ENCODE data around the gene DNASE2. TPM values are rescaled to one million over a fixed set of nuclear protein-coding genes. Genes with fewer than 3 reads are reported as not detected.

DNASE2 gene
- total and polyA plus RNA-seq, 3 experiments from 2014 or later: 20.7 to 61.6 (median 22.4) TPM

- Mint-ChIP-seq H3K27ac (no peak overlapping the region), H3K4me1 (peaks cover 6 to 8% (median 8%) of the 10 kb centered on the region in 3 donors), H3K27me3 (peaks cover 0 to 2% of the 10 kb centered on the region in 2 donors), H3K4me3 (no peak overlapping the region), H3K36me3 (peaks cover 9 to 37% (median 11%) of the 10 kb centered on the region in 3 donors), H3K9me3 (no peaks in the 10 kb centered on the region)
- ChIA-PET CTCF (interaction anchor here (1.1 to 2.4 kb wide), 4 partner anchors 11 to 91 kb away, joined by 3 to 7 read pairs (median 4); no protein-coding TSS in a partner anchor), POLR2A (no interaction called here)
- no peak overlapping the region for H3K4me3 ChIP-seq (ENCODE audit: low read length)
- H3K36me3 ChIP-seq (ENCODE audit: insufficient read depth, low read length): peaks cover 14% of the 10 kb centered on the region
- H3K9me3 ChIP-seq (ENCODE audit: low read length): no peaks in the 10 kb centered on the region
- no peaks in the 10 kb centered on the region for H3K27me3 ChIP-seq (ENCODE audit: insufficient read depth, low read length, poor library complexity, severe bottlenecking)
- peak in 1 of 5 donors; percentile 43 for DNase-seq
- no peaks in the 10 kb centered on the region for H3K4me1 ChIP-seq (ENCODE audit: insufficient read depth, low read length)
- H3K27ac ChIP-seq (ENCODE audit: low read depth, low read length): no peak overlapping the region
Measured at GRCh38 chr19:12873891-12874745, 7.1 kb downstream of the DNASE2 start.

GRCh38 chr19:12872941-12873890, 8.0 kb downstream of the DNASE2 start:
- peak; percentile 29 to 75 (median 53) for DNase-seq
- no peak overlapping the region for H3K27ac ChIP-seq (ENCODE audit: low read depth, low read length)
- H3K36me3 ChIP-seq (ENCODE audit: insufficient read depth, low read length): peaks cover 10% of the 10 kb centered on the region
- Mint-ChIP-seq H3K27me3 (peaks cover 0 to 2% of the 10 kb centered on the region in 2 donors), H3K9me3 (no peaks in the 10 kb centered on the region), H3K36me3 (peaks cover 9 to 32% (median 11%) of the 10 kb centered on the region in 3 donors), H3K4me1 (peaks cover 5 to 8% (median 6%) of the 10 kb centered on the region in 3 donors), H3K27ac (peak overlapping the region in 3 of 8 donors; percentile 15 to 54 (median 29)), H3K4me3 (peak overlapping the region in 6 of 7 donors; percentile 23 to 56 (median 48))
- no peaks in the 10 kb centered on the region for H3K4me1 ChIP-seq (ENCODE audit: insufficient read depth, low read length)
- no peak overlapping the region for H3K4me3 ChIP-seq (ENCODE audit: low read length)
- H3K27me3 ChIP-seq (ENCODE audit: insufficient read depth, low read length, poor library complexity, severe bottlenecking): no peaks in the 10 kb centered on the region
- no peaks in the 10 kb centered on the region for H3K9me3 ChIP-seq (ENCODE audit: low read length)
- ChIA-PET POLR2A (no interaction called here), CTCF (interaction anchor here (1.1 to 2.4 kb wide), 4 partner anchors 12 to 106 kb away, joined by 3 to 7 read pairs (median 4); no protein-coding TSS in a partner anchor)

- Histone ChIP-seq H3K27me3 (ENCODE audit: insufficient read depth, low read length, poor library complexity, severe bottlenecking) (no peaks in the 10 kb centered on the region), H3K36me3 (ENCODE audit: insufficient read depth, low read length) (peaks cover 4% of the 10 kb centered on the region), H3K9me3 (ENCODE audit: low read length) (no peaks in the 10 kb centered on the region), H3K4me1 (ENCODE audit: insufficient read depth, low read length) (peaks cover 6% of the 10 kb centered on the region), H3K27ac (ENCODE audit: low read depth, low read length) (no peak overlapping the region), H3K4me3 (ENCODE audit: low read length) (no peak overlapping the region)
- Mint-ChIP-seq H3K4me3 (peak overlapping the region in 2 of 7 donors; percentile 36 to 43), H3K4me1 (peaks cover 6 to 9% (median 7%) of the 10 kb centered on the region in 3 donors), H3K36me3 (peaks cover 9 to 27% (median 11%) of the 10 kb centered on the region in 3 donors), H3K27me3 (peaks cover 0 to 2% of the 10 kb centered on the region in 2 donors), H3K27ac (peak overlapping the region in 1 of 8 donors; percentile 44), H3K9me3 (no peaks in the 10 kb centered on the region)
- ChIA-PET POLR2A (no interaction called here), CTCF (interaction anchor here (0.8 to 2.4 kb wide), 3 partner anchors 8 to 105 kb away, joined by 3 to 7 read pairs (median 4); no protein-coding TSS in a partner anchor)
- peak in 1 of 5 donors; percentile 20 for DNase-seq
Measured at GRCh38 chr19:12872255-12872654, 9.0 kb downstream of the DNASE2 start.

GRCh38 chr19:12871681-12872080, 9.6 kb downstream of the DNASE2 start:
- H3K36me3 Mint-ChIP-seq: peaks cover 9 to 24% (median 11%) of the 10 kb centered on the region in 3 donors
- Histone ChIP-seq H3K27ac (ENCODE audit: low read depth, low read length) (no peak overlapping the region), H3K4me3 (ENCODE audit: low read length) (no peak overlapping the region), H3K27me3 (ENCODE audit: insufficient read depth, low read length, poor library complexity, severe bottlenecking) (no peaks in the 10 kb centered on the region), H3K36me3 (ENCODE audit: insufficient read depth, low read length) (peaks cover 4% of the 10 kb centered on the region), H3K9me3 (ENCODE audit: low read length) (no peaks in the 10 kb centered on the region), H3K4me1 (ENCODE audit: insufficient read depth, low read length) (peaks cover 8% of the 10 kb centered on the region)
- no peaks in the 10 kb centered on the region for H3K9me3 Mint-ChIP-seq
- H3K27me3 Mint-ChIP-seq: peaks cover 2 to 5% of the 10 kb centered on the region in 2 donors
- CTCF ChIA-PET: interaction anchor here (0.8 to 3.5 kb wide), 2 partner anchors 8 to 106 kb away, joined by 3 to 12 read pairs; no protein-coding TSS in a partner anchor
- H3K4me1 Mint-ChIP-seq: peaks cover 9 to 14% (median 12%) of the 10 kb centered on the region in 3 donors
- H3K4me3 Mint-ChIP-seq: no peak overlapping the region
- POLR2A ChIA-PET: interaction anchor here (0.6 kb wide), 1 partner anchor 19 kb away, joined by 3 read pairs; no protein-coding TSS in a partner anchor
- no peak for DNase-seq
- no peak overlapping the region for H3K27ac Mint-ChIP-seq

- peaks cover 9 to 14% (median 11%) of the 10 kb centered on the region in 3 donors for H3K4me1 Mint-ChIP-seq
- H3K36me3 ChIP-seq (ENCODE audit: insufficient read depth, low read length): no peaks in the 10 kb centered on the region
- peaks cover 2 to 18% of the 10 kb centered on the region in 2 donors for H3K27me3 Mint-ChIP-seq
- H3K36me3 Mint-ChIP-seq: peaks cover 5 to 7% (median 6%) of the 10 kb centered on the region in 3 donors
- H3K4me3 Mint-ChIP-seq: peak overlapping the region in 3 of 7 donors; percentile 33 to 54 (median 52)
- ChIA-PET POLR2A (no interaction called here), CTCF (interaction anchor here (3.5 kb wide), 1 partner anchor 103 kb away, joined by 12 read pairs; no protein-coding TSS in a partner anchor)
- no peak for DNase-seq
- no peak overlapping the region for H3K27ac ChIP-seq (ENCODE audit: low read depth, low read length)
- H3K9me3 ChIP-seq (ENCODE audit: low read length): no peaks in the 10 kb centered on the region
- no peak overlapping the region for H3K4me3 ChIP-seq (ENCODE audit: low read length)
- H3K9me3 Mint-ChIP-seq: no peaks in the 10 kb centered on the region
- peaks cover 8% of the 10 kb centered on the region for H3K4me1 ChIP-seq (ENCODE audit: insufficient read depth, low read length)
- H3K27ac Mint-ChIP-seq: peak overlapping the region in 1 of 8 donors; percentile 74
- H3K27me3 ChIP-seq (ENCODE audit: insufficient read depth, low read length, poor library complexity, severe bottlenecking): no peaks in the 10 kb centered on the region
Measured at GRCh38 chr19:12868540-12869112, 12.6 kb downstream of the DNASE2 start.

GRCh38 chr19:12867120-12868099, 13.8 kb downstream of the DNASE2 start:
- Mint-ChIP-seq H3K36me3 (peaks cover 3 to 7% (median 6%) of the 10 kb centered on the region in 3 donors), H3K4me1 (peaks cover 9 to 14% (median 11%) of the 10 kb centered on the region in 3 donors), H3K9me3 (no peaks in the 10 kb centered on the region), H3K27ac (peak overlapping the region in 3 of 8 donors; percentile 66 to 79 (median 78)), H3K27me3 (peaks cover 0 to 23% of the 10 kb centered on the region in 2 donors), H3K4me3 (peak overlapping the region in 6 of 7 donors; percentile 49 to 81 (median 68))
- Histone ChIP-seq H3K4me1 (ENCODE audit: insufficient read depth, low read length) (peaks cover 8% of the 10 kb centered on the region), H3K36me3 (ENCODE audit: insufficient read depth, low read length) (no peaks in the 10 kb centered on the region), H3K9me3 (ENCODE audit: low read length) (no peaks in the 10 kb centered on the region), H3K27ac (ENCODE audit: low read depth, low read length) (peak overlapping the region; percentile 38), H3K27me3 (ENCODE audit: insufficient read depth, low read length, poor library complexity, severe bottlenecking) (no peaks in the 10 kb centered on the region), H3K4me3 (ENCODE audit: low read length) (peak overlapping the region; percentile 76)
- ChIA-PET POLR2A (no interaction called here), CTCF (no interaction called here)
- peak; percentile 41 to 78 (median 58) for DNase-seq
